H1 (cell line): ENCODE results near the gene TMEM114. TPM values are rescaled to one million over a fixed set of nuclear protein-coding genes. Genes with fewer than 3 reads are reported as not detected.

Experiments used
- CTCF ChIA-PET: fragments of 300-600 bp; sonication (Branson Sonifier 250); formaldehyde crosslinking; loops from one replicate; lab custom pipeline; 2021; ENCODE audit not compliant: partially characterized antibody; lab: Charles Lee
- POLR2A ChIA-PET: fragments of 300-600 bp; sonication (Branson Sonifier 250); formaldehyde crosslinking; loops from one replicate; lab custom pipeline; 2021; ENCODE audit warnings: inconsistent platforms; ENCODE audit not compliant: partially characterized antibody; lab: Charles Lee
- DNase-seq, 2 experiments: peaks; one replicate each; pipeline versions ENCODE4 v3.0.0 to v3.0.0-alpha.2; 2010 to 2022; ENCODE audit warnings: low spot score in 2 of 2, low read depth in 1 of 2, mixed read lengths in 1 of 2
- FAIRE-seq: peaks from 2 replicates; lab custom pipeline; 2011; peaks lifted over from hg19 to GRCh38; lab: Jason Lieb, UNC
- H2AFZ ChIP-seq: 2 replicates; pipeline ENCODE4 v1.8.1; 2012; ENCODE audit warnings: low read length, inconsistent platforms
- H2AK5ac ChIP-seq: 2 replicates; pipeline ENCODE4 v1.6.1; 2013; ENCODE audit warnings: low read depth, low read length
- H2BK120ac ChIP-seq: replicated peaks from 2 replicates; pipeline ENCODE3; 2013; ENCODE audit warnings: low read depth, low read length, inconsistent platforms
- H2BK12ac ChIP-seq: 2 replicates; pipeline ENCODE4 v1.6.1; 2013; ENCODE audit warnings: low read depth, low read length
- H2BK15ac ChIP-seq: 2 replicates; pipeline ENCODE4 v1.6.1; 2013; ENCODE audit warnings: low read length
- H2BK20ac ChIP-seq: 2 replicates; pipeline ENCODE4 v1.6.1; 2013; ENCODE audit warnings: low read length
- H2BK5ac ChIP-seq: 2 replicates; pipeline ENCODE4 v1.6.1; 2013; ENCODE audit warnings: low read depth, low read length
- H3K14ac ChIP-seq: 2 replicates; pipeline ENCODE4 v1.6.1; 2013; ENCODE audit warnings: inconsistent platforms; ENCODE audit not compliant: insufficient read length
- H3K18ac ChIP-seq: 2 replicates; pipeline ENCODE4 v1.6.1; 2013; ENCODE audit warnings: low read length; ENCODE audit errors: extremely low read depth
- H3K23ac ChIP-seq: 2 replicates; pipeline ENCODE4 v1.6.1; 2013; ENCODE audit warnings: inconsistent platforms; ENCODE audit not compliant: insufficient read length
- H3K23me2 ChIP-seq: 2 replicates; pipeline ENCODE4 v1.6.1; 2013; ENCODE audit warnings: low read depth, low read length
- H3K27ac ChIP-seq: 2 replicates; pipeline ENCODE4 v1.6.1; 2011; ENCODE audit warnings: low read depth, low read length, inconsistent platforms
- H3K27me3 ChIP-seq, 4 experiments: replicated peaks in 1 of 4; 1 replicate in 1 of 4; 2 replicates in 3 of 4; pipeline versions ENCODE4 v1.6.1 to v1.8.1; 2011 to 2013; ENCODE audit warnings: low read length in 3 of 4, mild to moderate bottlenecking in 3 of 4, inconsistent platforms in 2 of 4, mixed read lengths in 2 of 4, moderate library complexity in 1 of 4; ENCODE audit not compliant: control insufficient read depth in 3 of 4, insufficient read depth in 3 of 4; ENCODE audit errors: extremely low read depth in 1 of 4
- H3K36me3 ChIP-seq, 4 experiments: 2 replicates each; pipeline versions ENCODE4 v1.6.1 to v1.8.1; 2011 to 2013; ENCODE audit warnings: mild to moderate bottlenecking in 4 of 4, low read length in 3 of 4, moderate library complexity in 2 of 4, control low read depth in 1 of 4, inconsistent platforms in 1 of 4; ENCODE audit not compliant: insufficient read depth in 4 of 4, control insufficient read depth in 2 of 4
- H3K4ac ChIP-seq: replicated peaks from 2 replicates; pipeline ENCODE3; 2013; ENCODE audit warnings: low read length, low read depth, mixed read lengths, inconsistent platforms; ENCODE audit not compliant: insufficient read length
- H3K4me1 ChIP-seq, 4 experiments: replicated peaks in 1 of 4; 1 replicate in 1 of 4; 2 replicates in 3 of 4; pipeline versions ENCODE4 v1.6.1 to v1.8.1; 2011 to 2013; ENCODE audit warnings: low read length in 3 of 4, inconsistent platforms in 2 of 4, mixed read lengths in 1 of 4; ENCODE audit not compliant: insufficient read depth in 4 of 4, control insufficient read depth in 3 of 4
- H3K4me2 ChIP-seq, 2 experiments: 2 replicates each; pipeline versions ENCODE4 v1.6.1 to v1.8.1; 2011 to 2013; ENCODE audit warnings: low read depth in 2 of 2, low read length in 2 of 2, control low read depth in 1 of 2, inconsistent platforms in 1 of 2, mild to moderate bottlenecking in 1 of 2; ENCODE audit not compliant: insufficient read depth in 1 of 2
- H3K4me3 ChIP-seq, 4 experiments: fragments of 200-600, 300-600 bp in 1 of 4; sonication (generic), shearing (Covaris generic), sonication (Bioruptor Twin) in 1 of 4; 2 replicates each; pipeline versions ENCODE4 v1.5.1 to v1.8.1; 2011 to 2016; ENCODE audit warnings: low read length in 4 of 4, low read depth in 3 of 4, control low read depth in 2 of 4, inconsistent platforms in 2 of 4, mild to moderate bottlenecking in 2 of 4, mixed read lengths in 1 of 4, moderate library complexity in 1 of 4; ENCODE audit not compliant: insufficient read depth in 2 of 4; ENCODE audit errors: extremely low read depth in 1 of 4
- H3K56ac ChIP-seq: replicated peaks from 2 replicates; pipeline ENCODE3; 2013; ENCODE audit warnings: low read depth, mild to moderate bottlenecking, mixed read lengths, low read length, inconsistent platforms; ENCODE audit not compliant: insufficient read length
- H3K79me1 ChIP-seq: 2 replicates; pipeline ENCODE4 v1.6.1; 2013; ENCODE audit warnings: low read depth, low read length, control low read depth
- H3K79me2 ChIP-seq, 2 experiments: 2 replicates each; pipeline versions ENCODE4 v1.6.1 to v1.8.1; 2012 to 2013; ENCODE audit warnings: low read length in 2 of 2, mild to moderate bottlenecking in 2 of 2, inconsistent platforms in 1 of 2; ENCODE audit not compliant: insufficient read depth in 2 of 2, control insufficient read depth in 1 of 2
- H3K9ac ChIP-seq, 4 experiments: replicated peaks in 1 of 4; 1 replicate in 1 of 4; 2 replicates in 3 of 4; pipeline versions ENCODE4 v1.6.1 to v1.8.1; 2011 to 2013; ENCODE audit warnings: low read depth in 3 of 4, low read length in 3 of 4, control low read depth in 2 of 4, mild to moderate bottlenecking in 2 of 4, moderate library complexity in 2 of 4, inconsistent platforms in 1 of 4; ENCODE audit errors: extremely low read depth in 1 of 4
- H3K9me3 ChIP-seq, 2 experiments: 2 replicates each; pipeline versions ENCODE4 v1.6.1 to v1.8.1; 2012 to 2013; ENCODE audit warnings: mild to moderate bottlenecking in 2 of 2, moderate library complexity in 2 of 2, control low read depth in 1 of 2, inconsistent platforms in 1 of 2, low read depth in 1 of 2, low read length in 1 of 2, mixed read lengths in 1 of 2; ENCODE audit not compliant: insufficient read depth in 2 of 2
- H4K20me1 ChIP-seq, 2 experiments: replicated peaks in 1 of 2; 2 replicates each; pipeline versions ENCODE3 to v1.8.1; 2011 to 2013; ENCODE audit warnings: inconsistent platforms in 2 of 2, low read length in 2 of 2, mild to moderate bottlenecking in 1 of 2; ENCODE audit not compliant: insufficient read depth in 2 of 2, control insufficient read depth in 1 of 2
- H4K5ac ChIP-seq: 2 replicates; pipeline ENCODE4 v1.6.1; 2013; ENCODE audit warnings: low read length, low read depth, mixed read lengths, inconsistent platforms; ENCODE audit not compliant: insufficient read length
- H4K8ac ChIP-seq: 2 replicates; pipeline ENCODE4 v1.8.0; 2013; ENCODE audit warnings: mild to moderate bottlenecking, moderate library complexity, low read length, inconsistent platforms; ENCODE audit not compliant: insufficient read depth; ENCODE audit errors: extremely low read depth
- H4K91ac ChIP-seq: replicated peaks from 2 replicates; pipeline ENCODE3; 2013; ENCODE audit warnings: low read length, mixed read lengths, inconsistent platforms; ENCODE audit not compliant: insufficient read length
- BACH1 ChIP-seq: IDR thresholded peaks from 2 replicates; pipeline ENCODE4 v1.6.1; 2012; ENCODE audit warnings: low read length, improper control_type of control experiment
- BRCA1 ChIP-seq: IDR thresholded peaks from 2 replicates; pipeline ENCODE4 v1.6.1; 2012; ENCODE audit warnings: low read depth, low read length, improper control_type of control experiment
- CBX8 ChIP-seq: fragments of 300-800, 300-1000 bp; sonication (generic); IDR thresholded peaks from 2 replicates; pipeline ENCODE4 v1.7.1; 2016; ENCODE audit warnings: low read depth, low read length, borderline replicate concordance
- EZH2 ChIP-seq: fragments of 200-600 bp; sonication (generic); IDR thresholded peaks from 2 replicates; pipeline ENCODE4 v1.7.1; 2012; ENCODE audit warnings: low read depth, mild to moderate bottlenecking, moderate library complexity, low read length, inconsistent platforms; ENCODE audit not compliant: severe bottlenecking
- GABPA ChIP-seq: IDR thresholded peaks from 2 replicates; pipeline ENCODE4 v1.6.1; 2011; ENCODE audit warnings: mild to moderate bottlenecking, low read length, moderate library complexity, borderline replicate concordance; ENCODE audit not compliant: insufficient read depth
- HDAC6 ChIP-seq: IDR thresholded peaks from one replicate; pipeline ENCODE4 v1.7.1; 2012; ENCODE audit warnings: low read depth, mild to moderate bottlenecking, inconsistent platforms, low read length, moderate library complexity
- JUN ChIP-seq: IDR thresholded peaks from 2 replicates; pipeline ENCODE4 v1.6.1; 2011; ENCODE audit warnings: low read depth, mild to moderate bottlenecking, improper control_type of control experiment, low read length
- JUND ChIP-seq: IDR thresholded peaks from 2 replicates; pipeline ENCODE4 v1.6.1; 2011; ENCODE audit warnings: mild to moderate bottlenecking, improper control_type of control experiment, low read length
- NANOG ChIP-seq: IDR thresholded peaks from 2 replicates; pipeline ENCODE4 v1.6.1; 2011; ENCODE audit warnings: low read length, low read depth, mild to moderate bottlenecking, inconsistent platforms; ENCODE audit not compliant: insufficient read depth, poor library complexity, severe bottlenecking
- POLR2A ChIP-seq, 2 experiments: IDR thresholded peaks; 1 replicate in 1 of 2; 2 replicates in 1 of 2; pipeline ENCODE4 v1.6.1; 2011; ENCODE audit warnings: low read depth in 2 of 2, low read length in 2 of 2, mild to moderate bottlenecking in 2 of 2; ENCODE audit errors: control extremely low read depth in 1 of 2
- RBBP5 ChIP-seq: IDR thresholded peaks from 2 replicates; pipeline ENCODE4 v1.7.1; 2012; ENCODE audit warnings: low read depth, mild to moderate bottlenecking, inconsistent platforms, low read length, moderate library complexity, borderline replicate concordance
- RFX5 ChIP-seq: IDR thresholded peaks from 2 replicates; pipeline ENCODE4 v1.6.1; 2011; ENCODE audit warnings: low read depth, low read length, improper control_type of control experiment, borderline replicate concordance
- TAF7 ChIP-seq: optimal IDR thresholded peaks from 2 replicates; pipeline ENCODE3; 2011; ENCODE audit warnings: low read depth, mild to moderate bottlenecking, inconsistent platforms, low read length, moderate library complexity, borderline replicate concordance
- TEAD4 ChIP-seq: IDR thresholded peaks from 2 replicates; pipeline ENCODE4 v1.6.1; 2012; ENCODE audit warnings: low read depth, low read length, inconsistent platforms, mixed read lengths
- WGBS, 2 experiments: shearing (Covaris generic) in 1 of 2; methylation state at CpG; one replicate each; pipeline versions ENCODE4 v1.1.6 to v1.1.7; 2013 to 2015; ENCODE audit warnings: low lambda C conversion rate in 2 of 2, mixed read lengths in 2 of 2, inconsistent platforms in 1 of 2, low coverage in 1 of 2, missing lambda C conversion rate in 1 of 2; ENCODE audit not compliant: insufficient replicate concordance in 2 of 2, insufficient coverage in 1 of 2, insufficient read length in 1 of 2; ENCODE audit errors: extremely low coverage in 1 of 2, missing lambda C conversion rate in 1 of 2; 5-methylcytosine and 5-hydroxymethylcytosine counted together
- polyA plus RNA-seq, 7 experiments: library from polyadenylated mRNA; depleted of rRNA in 3 of 7; stranded (reverse) in 5 of 7; unstranded in 2 of 7; fragments of >200 nt in 5 of 7; fragments of 200-250 nt in 2 of 7; gene quantifications; 1 replicate in 5 of 7; 2 replicates in 1 of 7; 4 replicates in 1 of 7; pipeline versions ENCODE4 v1.2.1 to v1.2.3, GENCODE V29; 2011 to 2013; ENCODE audit warnings: missing spikeins in 2 of 7, mixed read lengths in 2 of 7
- total RNA-seq: library from RNA; stranded (reverse); fragmentation: NEBNext Ultra II Directional; extraction: Animal tissue kit (Norgen Biotek cat#: 25700); gene quantifications from 2 replicates; pipeline ENCODE4 v1.2.1, GENCODE V29; 2021

The TMEM114 gene
- total and polyA plus RNA-seq, 2 of the 8 experiments (the other 6 are each of a cell fraction or from before 2014, with no cell fraction given): 1.6 to 2.9 TPM

- Histone ChIP-seq H3K79me1 (no peaks in the 10 kb centered on the region), H4K8ac (no peak overlapping the region), H3K23ac (no peak overlapping the region), H4K5ac (no peak overlapping the region), H3K9ac (no peak overlapping the region), H2BK5ac (no peak overlapping the region), H3K23me2 (peaks cover 2% of the 10 kb centered on the region; the same call in 1 of the 2 replicates), H2BK20ac (no peak overlapping the region), H3K14ac (no peak overlapping the region), H3K18ac (no peak overlapping the region), H3K4me3 (no peak overlapping the region), H4K91ac (no peak overlapping the region), H3K79me2 (no peaks in the 10 kb centered on the region), H2BK120ac (no peak overlapping the region), H2BK12ac (no peak overlapping the region), H3K27me3 (peaks cover 0 to 2% (median under 1%) of the 10 kb centered on the region in 4 experiments; a peak in 3 of 7 replicates), H3K4me2 (no peak overlapping the region), H4K20me1 (no peaks in the 10 kb centered on the region), H3K4me1 (peaks cover 0 to 5% (median 3%) of the 10 kb centered on the region in 4 experiments; a peak in 6 of 7 replicates), H2AK5ac (no peak overlapping the region), H3K4ac (no peak overlapping the region), H2AFZ (no peak overlapping the region), H3K36me3 (no peaks in the 10 kb centered on the region), H3K56ac (no peak overlapping the region), H3K9me3 (no peaks in the 10 kb centered on the region), H3K27ac (no peak overlapping the region), H2BK15ac (no peak overlapping the region)
- DNase-seq (no peak), FAIRE-seq (no peak)
- POLR2A ChIA-PET: no interaction called here
- 89% methylated on average over 9 of the region's 9 CpGs; no CpG with 5 or more reads in 1 of the 2 experiments for WGBS, 2 experiments
- CTCF ChIA-PET: interaction anchor here (0.7 to 2.0 kb wide), 2 partner anchors 21 to 728 kb away, joined by 5 read pairs; no protein-coding TSS in a partner anchor
- no peak for TF ChIP-seq TAF7
- no peak for TF ChIP-seq RFX5
- no peak for TF ChIP-seq POLR2A (IDR thresholded peaks at IDR 0.05; ENCODE audit: control extremely low read depth in 1 of 2, low read depth in 2 of 2, low read length in 2 of 2)
- no peak for TF ChIP-seq JUN
- TF ChIP-seq EZH2: no peak
- no peak for TF ChIP-seq TEAD4
- TF ChIP-seq BACH1: no peak
- TF ChIP-seq JUND: no peak
- no peak for TF ChIP-seq CBX8
- TF ChIP-seq NANOG: no peak
- no peak for TF ChIP-seq HDAC6
- no peak for TF ChIP-seq GABPA
- no peak for TF ChIP-seq BRCA1
- TF ChIP-seq RBBP5: no peak
Measured at GRCh38 chr16:8550728-8551387, 39.5 kb downstream of the TMEM114 start.
